ENCODE data around the gene SPATA2.
"Not testable (repeated sequence)": the region's sequence is repeated elsewhere in the genome, so short reads cannot be mapped to it uniquely, and the experiment has no call there.

The SPATA2 gene, protein sequence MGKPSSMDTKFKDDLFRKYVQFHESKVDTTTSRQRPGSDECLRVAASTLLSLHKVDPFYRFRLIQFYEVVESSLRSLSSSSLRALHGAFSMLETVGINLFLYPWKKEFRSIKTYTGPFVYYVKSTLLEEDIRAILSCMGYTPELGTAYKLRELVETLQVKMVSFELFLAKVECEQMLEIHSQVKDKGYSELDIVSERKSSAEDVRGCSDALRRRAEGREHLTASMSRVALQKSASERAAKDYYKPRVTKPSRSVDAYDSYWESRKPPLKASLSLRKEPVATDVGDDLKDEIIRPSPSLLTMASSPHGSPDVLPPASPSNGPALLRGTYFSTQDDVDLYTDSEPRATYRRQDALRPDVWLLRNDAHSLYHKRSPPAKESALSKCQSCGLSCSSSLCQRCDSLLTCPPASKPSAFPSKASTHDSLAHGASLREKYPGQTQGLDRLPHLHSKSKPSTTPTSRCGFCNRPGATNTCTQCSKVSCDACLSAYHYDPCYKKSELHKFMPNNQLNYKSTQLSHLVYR

GRCh38 chr20:49915380-49916145 lies at the start of gene SPATA2:
Gene SPATA2, minus strand, starts transcription at chr20:49915529. Its CDS starts 7,039 bp downstream, at chr20:49908490.
- H3K4me3 ChIP-seq (ENCODE audit: low read length): peak within 1 kb of the TSS; percentile 98
- peak; percentile 94 for DNase-seq (ENCODE audit: low read depth)
- TF ChIP-seq, protein P1, sequence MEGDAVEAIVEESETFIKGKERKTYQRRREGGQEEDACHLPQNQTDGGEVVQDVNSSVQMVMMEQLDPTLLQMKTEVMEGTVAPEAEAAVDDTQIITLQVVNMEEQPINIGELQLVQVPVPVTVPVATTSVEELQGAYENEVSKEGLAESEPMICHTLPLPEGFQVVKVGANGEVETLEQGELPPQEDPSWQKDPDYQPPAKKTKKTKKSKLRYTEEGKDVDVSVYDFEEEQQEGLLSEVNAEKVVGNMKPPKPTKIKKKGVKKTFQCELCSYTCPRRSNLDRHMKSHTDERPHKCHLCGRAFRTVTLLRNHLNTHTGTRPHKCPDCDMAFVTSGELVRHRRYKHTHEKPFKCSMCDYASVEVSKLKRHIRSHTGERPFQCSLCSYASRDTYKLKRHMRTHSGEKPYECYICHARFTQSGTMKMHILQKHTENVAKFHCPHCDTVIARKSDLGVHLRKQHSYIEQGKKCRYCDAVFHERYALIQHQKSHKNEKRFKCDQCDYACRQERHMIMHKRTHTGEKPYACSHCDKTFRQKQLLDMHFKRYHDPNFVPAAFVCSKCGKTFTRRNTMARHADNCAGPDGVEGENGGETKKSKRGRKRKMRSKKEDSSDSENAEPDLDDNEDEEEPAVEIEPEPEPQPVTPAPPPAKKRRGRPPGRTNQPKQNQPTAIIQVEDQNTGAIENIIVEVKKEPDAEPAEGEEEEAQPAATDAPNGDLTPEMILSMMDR (conservative IDR thresholded peaks at IDR 0.05; ENCODE audit: low read length): no peak

DNA sequence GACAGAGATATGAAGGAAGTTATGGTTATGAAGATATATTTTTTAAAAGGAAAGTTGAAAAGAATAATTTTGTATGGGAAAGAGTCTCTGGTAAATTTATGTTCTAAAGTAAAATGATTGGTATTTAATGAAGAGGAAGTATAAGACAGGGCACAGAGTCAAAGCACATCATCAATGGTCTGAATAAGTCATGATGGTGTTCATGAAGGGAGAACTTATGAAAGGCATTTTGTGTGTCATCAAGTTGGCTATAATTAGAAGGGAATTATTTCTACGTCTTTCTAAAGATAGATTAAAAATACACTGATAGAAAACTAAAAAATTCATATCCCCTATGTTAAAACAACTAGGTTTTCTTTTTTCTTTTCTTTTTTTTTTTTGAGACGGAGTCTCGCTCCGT lies 46.1 kb upstream of the SPATA2 start:
- TF ChIP-seq, protein P1 (conservative IDR thresholded peaks at IDR 0.05; ENCODE audit: low read length): no peak
- DNase-seq (ENCODE audit: low read depth): no peak
- H3K4me3 ChIP-seq (ENCODE audit: low read length): no peak overlapping the region

GRCh38 chr20:49957089-49957938 lies 42.0 kb upstream of the SPATA2 start:
- H3K4me3 ChIP-seq (ENCODE audit: low read length); DNase-seq (ENCODE audit: low read depth): not testable (repeated sequence)

- DNase-seq (ENCODE audit: low read depth): no peak
- H3K4me3 ChIP-seq (ENCODE audit: low read length): no peak overlapping the region
- TF ChIP-seq, protein P1 (conservative IDR thresholded peaks at IDR 0.05; ENCODE audit: low read length): no peak
Measured at GRCh38 chr20:49956689-49957088, 41.4 kb upstream of the SPATA2 start.

DNA sequence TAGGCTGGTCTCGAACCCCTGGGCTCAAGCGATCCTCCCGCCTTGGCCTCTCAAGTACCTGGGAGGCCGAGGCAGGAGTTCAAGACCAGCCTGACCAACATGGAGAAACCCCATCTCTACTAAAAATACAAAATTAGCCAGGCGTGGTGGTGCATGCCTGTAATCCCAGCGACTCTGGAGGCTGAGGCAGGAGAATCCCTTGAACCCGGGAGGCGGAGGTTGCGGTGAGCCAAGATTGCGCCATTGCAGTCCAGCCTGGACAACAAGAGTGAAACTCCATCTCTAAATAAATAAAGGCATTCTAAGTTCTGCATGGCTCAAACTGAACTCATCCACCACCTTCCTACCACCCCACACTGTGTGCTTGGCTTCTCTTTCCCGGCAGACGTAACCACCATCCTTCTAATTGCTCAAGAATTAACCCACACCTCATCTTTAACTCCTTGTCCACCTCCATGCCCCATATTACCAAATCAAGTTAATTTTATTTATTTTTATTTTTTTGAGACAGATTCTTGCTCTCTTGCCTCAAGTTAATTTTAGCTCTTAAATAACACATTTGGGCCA lies 40.6 kb upstream of the SPATA2 start:
- DNase-seq (ENCODE audit: low read depth); H3K4me3 ChIP-seq (ENCODE audit: low read length): not testable (repeated sequence)

DNA sequence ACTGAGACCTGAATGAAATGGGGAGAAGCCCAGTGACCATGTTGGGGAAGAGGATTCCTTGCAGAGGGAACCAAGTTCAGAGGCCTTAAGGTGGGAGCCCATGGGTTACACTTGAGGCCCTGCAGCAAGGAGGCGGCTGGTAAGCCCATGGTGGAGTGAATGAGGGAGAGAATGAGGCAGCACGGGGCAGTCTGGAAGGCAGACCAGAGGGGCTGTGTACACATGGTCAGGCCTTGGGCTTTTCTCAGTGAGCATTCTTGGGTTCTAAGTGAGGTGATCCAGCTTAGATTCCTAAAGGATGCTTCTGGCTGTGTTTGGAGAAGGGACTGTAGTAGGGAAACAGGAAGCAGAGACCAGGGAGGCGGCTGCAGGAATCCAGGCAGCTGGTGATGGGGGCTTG lies 39.8 kb upstream of the SPATA2 start:
- no peak overlapping the region for H3K4me3 ChIP-seq (ENCODE audit: low read length)
- TF ChIP-seq, protein P1 (conservative IDR thresholded peaks at IDR 0.05; ENCODE audit: low read length): no peak
- no peak for DNase-seq (ENCODE audit: low read depth)

GRCh38 chr20:49951151-49951550 lies 35.8 kb upstream of the SPATA2 start:
- DNase-seq (ENCODE audit: low read depth): peak; percentile 70
- TF ChIP-seq, protein P1 (conservative IDR thresholded peaks at IDR 0.05; ENCODE audit: low read length): no peak

More at GRCh38 chr20:49951151-49951550, 35.8 kb upstream of the SPATA2 start:
- H3K4me3 ChIP-seq (ENCODE audit: low read length): no peak overlapping the region
